IPS-15b (cell line): Measurements from ENCODE around the gene CUX1.
"Not testable (repeated sequence)": the region's sequence is repeated elsewhere in the genome, so short reads cannot be mapped to it uniquely, and the experiment has no call there.

Source experiments
- H3K27me3 ChIP-seq: one replicate; pipeline ENCODE4 v1.6.1; 2013; ENCODE audit warnings: low read length; ENCODE audit not compliant: control insufficient read depth, insufficient read depth
- H3K36me3 ChIP-seq: one replicate; pipeline ENCODE4 v1.6.1; 2013; ENCODE audit warnings: low read length; ENCODE audit not compliant: control insufficient read depth, insufficient read depth
- H3K4me1 ChIP-seq: one replicate; pipeline ENCODE4 v1.6.1; 2013; ENCODE audit warnings: mild to moderate bottlenecking, low read length; ENCODE audit not compliant: control insufficient read depth, insufficient read depth
- H3K4me3 ChIP-seq: one replicate; pipeline ENCODE4 v1.5.1; 2013; ENCODE audit warnings: low read depth, low read length
- H3K9ac ChIP-seq: one replicate; pipeline ENCODE4 v1.6.1; 2013; ENCODE audit warnings: low read depth, mild to moderate bottlenecking, low read length
- H3K9me3 ChIP-seq: one replicate; pipeline ENCODE4 v1.6.1; 2013; ENCODE audit warnings: mild to moderate bottlenecking, low read length; ENCODE audit not compliant: control insufficient read depth, insufficient read depth

Gene CUX1

GRCh38 chr7:101849314-101849713 lies 31.9 kb downstream of the CUX1 start:
- not testable (repeated sequence) for H3K9me3 ChIP-seq, H3K36me3 ChIP-seq, H3K27me3 ChIP-seq, H3K4me3 ChIP-seq, H3K4me1 ChIP-seq, H3K9ac ChIP-seq

- H3K27me3 ChIP-seq, H3K4me3 ChIP-seq, H3K4me1 ChIP-seq, H3K36me3 ChIP-seq, H3K9ac ChIP-seq, H3K9me3 ChIP-seq: not testable (repeated sequence)
Observed at GRCh38 chr7:101852364-101852763, 34.9 kb downstream of the CUX1 start.

GRCh38 chr7:101853684-101854083 lies 36.3 kb downstream of the CUX1 start:
- Histone ChIP-seq H3K9ac (no peak overlapping the region), H3K4me1 (peaks cover 6% of the 10 kb centered on the region), H3K36me3 (peaks cover 3% of the 10 kb centered on the region), H3K9me3 (no peaks in the 10 kb centered on the region), H3K4me3 (no peak overlapping the region), H3K27me3 (no peaks in the 10 kb centered on the region)

- Histone ChIP-seq H3K36me3 (peaks cover 2% of the 10 kb centered on the region), H3K4me1 (peaks cover 12% of the 10 kb centered on the region), H3K9ac (no peak overlapping the region)
Observed at GRCh38 chr7:101854084-101854865, 36.8 kb downstream of the CUX1 start.

GRCh38 chr7:101856473-101857357 lies 39.3 kb downstream of the CUX1 start:
- H3K4me1 ChIP-seq: peaks cover 19% of the 10 kb centered on the region
- no peaks in the 10 kb centered on the region for H3K27me3 ChIP-seq
- no peak overlapping the region for H3K9ac ChIP-seq
- no peaks in the 10 kb centered on the region for H3K36me3 ChIP-seq
- H3K4me3 ChIP-seq: no peak overlapping the region
- no peaks in the 10 kb centered on the region for H3K9me3 ChIP-seq

More at GRCh38 chr7:101854084-101854865, 36.8 kb downstream of the CUX1 start:
- Histone ChIP-seq H3K9me3 (no peaks in the 10 kb centered on the region), H3K27me3 (no peaks in the 10 kb centered on the region), H3K4me3 (no peak overlapping the region)

- no peaks in the 10 kb centered on the region for H3K9me3 ChIP-seq
- no peak overlapping the region for H3K9ac ChIP-seq
- peaks cover 23% of the 10 kb centered on the region for H3K4me1 ChIP-seq
- H3K36me3 ChIP-seq: no peaks in the 10 kb centered on the region
- no peaks in the 10 kb centered on the region for H3K27me3 ChIP-seq
- H3K4me3 ChIP-seq: no peak overlapping the region
Observed at GRCh38 chr7:101857358-101857811, 40.0 kb downstream of the CUX1 start.

- Histone ChIP-seq H3K9me3 (no peaks in the 10 kb centered on the region), H3K4me3 (no peak overlapping the region), H3K36me3 (no peaks in the 10 kb centered on the region), H3K27me3 (no peaks in the 10 kb centered on the region), H3K9ac (no peak overlapping the region), H3K4me1 (peaks cover 28% of the 10 kb centered on the region)
Observed at GRCh38 chr7:101858437-101859385, 41.3 kb downstream of the CUX1 start.

- H3K4me1 ChIP-seq: peaks cover 29% of the 10 kb centered on the region
- H3K4me3 ChIP-seq: no peak overlapping the region
- no peak overlapping the region for H3K9ac ChIP-seq
- no peaks in the 10 kb centered on the region for H3K9me3 ChIP-seq
- no peaks in the 10 kb centered on the region for H3K36me3 ChIP-seq
- no peaks in the 10 kb centered on the region for H3K27me3 ChIP-seq
Observed at GRCh38 chr7:101859411-101860106, 42.1 kb downstream of the CUX1 start.

GRCh38 chr7:101860316-101861217 lies 43.1 kb downstream of the CUX1 start:
- peak overlapping the region; percentile 8 for H3K9ac ChIP-seq
- no peaks in the 10 kb centered on the region for H3K36me3 ChIP-seq
- peak overlapping the region; percentile 30 for H3K4me3 ChIP-seq
- no peaks in the 10 kb centered on the region for H3K9me3 ChIP-seq
- H3K4me1 ChIP-seq: peaks cover 29% of the 10 kb centered on the region
- no peaks in the 10 kb centered on the region for H3K27me3 ChIP-seq

- Histone ChIP-seq H3K4me3 (peak overlapping the region; percentile 30), H3K9me3 (no peaks in the 10 kb centered on the region), H3K9ac (peak overlapping the region; percentile 8), H3K4me1 (peaks cover 27% of the 10 kb centered on the region), H3K27me3 (no peaks in the 10 kb centered on the region), H3K36me3 (no peaks in the 10 kb centered on the region)
Observed at GRCh38 chr7:101861218-101861775, 43.9 kb downstream of the CUX1 start.
